Activated naive CD8-positive, alpha-beta T cell treated with anti-CD3 and anti-CD28 coated beads, Interleukin-2, amount 10 ng/mL, durations not matched to agents 7 days and 5 days (primary cell): ENCODE data around the gene HOXB8. TPM values are rescaled to one million over a fixed set of nuclear protein-coding genes. Genes with fewer than 3 reads are reported as not detected.

ENCODE experiments used
- microRNA-seq: library from miRNA; unstranded; fragments of <30 nt; microRNA quantifications from one replicate; pipeline ENCODE4 v1.2.0, GENCODE V29; 2022
- total RNA-seq, 2 experiments: library from RNA; stranded (reverse); gene quantifications; one replicate each; pipeline ENCODE4 v1.2.3, GENCODE V29; 2021

Gene HOXB8
- total RNA-seq, 2 experiments from 2014 or later: not detected

Small RNA genes lying within 50 kb of the gene (microRNA-seq; reads per million reads assigned to microRNA genes)
- gene MIR196A1: 2.8 reads per million

Other genes starting within 250 kb of the HOXB8 start
- gene SKAP1, start 185.1 kb downstream of the HOXB8 start, total RNA-seq: 10 to 100 TPM; 96.0 to 98.8 TPM
- gene HOXB1, start 84.3 kb downstream of the HOXB8 start, total RNA-seq: not detected
- gene HOXB2, start 70.2 kb downstream of the HOXB8 start, total RNA-seq: 10 to 100 TPM; 19.5 to 20.0 TPM
- gene HOXB4, start 36.9 kb downstream of the HOXB8 start, total RNA-seq: 1 to 10 TPM; 5.3 to 6.4 TPM
- 10 to 100 TPM; 10.5 to 13.6 TPM for gene HOXB3, start 25.1 kb downstream of the HOXB8 start, total RNA-seq
- not detected for gene HOXB5, start 21.5 kb downstream of the HOXB8 start, total RNA-seq
- not detected for gene HOXB6, start 10.3 kb downstream of the HOXB8 start, total RNA-seq
- 1 to 10 TPM in 1 of 2 experiments, under 1 TPM in 1; 0.80 to 1.0 TPM for gene HOXB7, start 4.3 kb downstream of the HOXB8 start, total RNA-seq
- under 1 TPM; 0.11 to 0.23 TPM for gene HOXB9, start 11.1 kb upstream of the HOXB8 start, total RNA-seq
- not detected for gene PRAC1, start 107.2 kb upstream of the HOXB8 start, total RNA-seq
- not detected for gene PRAC2, start 107.9 kb upstream of the HOXB8 start, total RNA-seq
- gene HOXB13, start 113.5 kb upstream of the HOXB8 start, total RNA-seq: not detected
- not detected for gene TTLL6, start 201.9 kb upstream of the HOXB8 start, total RNA-seq
- 100 to 1,000 TPM; 179 to 199 TPM for gene CALCOCO2, start 215.7 kb upstream of the HOXB8 start, total RNA-seq